Activated B cell treated with CpG ODN at 0.5 μM for 24 hours (primary cell): ENCODE measurements around the gene ZNF362. TPM values are rescaled to one million over a fixed set of nuclear protein-coding genes. Genes with fewer than 3 reads are reported as not detected.

Experiments
- ATAC-seq: fragments of 200-7000 bp; cut with Tn5 transposase; one replicate; pipeline ENCODE4 v1.10.0; 2021; ENCODE audit warnings: low read depth, mild to moderate bottlenecking, moderate library complexity
- CTCF ChIA-PET: fragments of 350-600 bp; sonication (Branson Sonifier 250); formaldehyde crosslinking; loops from one replicate; lab custom pipeline; 2021; ENCODE audit warnings: antibody characterized with exemption; lab: Charles Lee
- POLR2A ChIA-PET: fragments of 350-600 bp; sonication (Branson Sonifier 250); formaldehyde crosslinking; loops from one replicate; lab custom pipeline; 2021; ENCODE audit warnings: antibody characterized with exemption; lab: Charles Lee
- DNase-seq: peaks from one replicate; pipeline ENCODE4 v3.0.0; 2022
- H3K27ac Mint-ChIP-seq: one replicate; pipeline ENCODE4 v1.8.0; 2020; ENCODE audit warnings: mixed read lengths
- H3K27me3 Mint-ChIP-seq: one replicate; pipeline ENCODE4 v1.8.0; 2021; ENCODE audit warnings: mixed read lengths
- H3K36me3 Mint-ChIP-seq: one replicate; pipeline ENCODE4 v1.8.0; 2021; ENCODE audit warnings: low read depth, mixed read lengths
- H3K4me1 Mint-ChIP-seq: one replicate; pipeline ENCODE4 v1.8.0; 2021; ENCODE audit warnings: mixed read lengths
- H3K4me3 Mint-ChIP-seq: one replicate; pipeline ENCODE4 v1.8.0; 2020; ENCODE audit warnings: mild to moderate bottlenecking, mixed read lengths
- H3K9me3 Mint-ChIP-seq: one replicate; pipeline ENCODE4 v1.8.0; 2020; ENCODE audit warnings: mixed read lengths
- CTCF ChIP-seq: fragments of 200-600 bp; IDR thresholded peaks from one replicate; pipeline ENCODE4 v1.8.0; 2022; ENCODE audit warnings: antibody characterized with exemption, mild to moderate bottlenecking
- intact Hi-C: fragments of 100-400 bp; cut with micrococcal nuclease; formaldehyde crosslinking; loops from one replicate; pipeline ENCODE4 v1.15.1; 2024
- total RNA-seq: library from RNA; stranded (reverse); gene quantifications from 2 replicates; pipeline ENCODE4 v1.2.3, GENCODE V29; 2022

Gene ZNF362
- total RNA-seq, 1 donor from 2014 or later = 17.7 TPM

- DNase-seq = no peak
- peak overlapping the region; percentile 54 for H3K27ac Mint-ChIP-seq
- ChIA-PET CTCF (interaction anchor here (1.1 to 1.3 kb wide), 2 partner anchors 54 to 122 kb away, joined by 3 read pairs; no protein-coding TSS in a partner anchor), POLR2A (interaction anchor here (0.6 to 1.6 kb wide), 7 partner anchors 13 to 698 kb away, joined by 3 to 11 read pairs (median 3); partner anchors contain the start of genes RBBP4 and TRIM62)
- H3K4me3 Mint-ChIP-seq = peak overlapping the region; percentile 93
- peaks cover 6% of the 10 kb centered on the region for H3K36me3 Mint-ChIP-seq
- intact Hi-C loops = loop anchor here (5.0 kb wide), 3 partner anchors 92 to 1843 kb away; partner anchors contain the start of genes SFPQ, ZNF362 and ZSCAN20
- no peak for TF ChIP-seq CTCF
- peaks cover 38% of the 10 kb centered on the region for H3K4me1 Mint-ChIP-seq
- H3K9me3 Mint-ChIP-seq = no peaks in the 10 kb centered on the region
- no peaks in the 10 kb centered on the region for H3K27me3 Mint-ChIP-seq
- ATAC-seq = peak; percentile 33
Measured at GRCh38 chr1:33349081-33349759, 92.9 kb downstream of the ZNF362 start.

- no peaks in the 10 kb centered on the region for H3K9me3 Mint-ChIP-seq
- DNase-seq (peak; percentile 77), ATAC-seq (peak; percentile 88)
- ChIA-PET CTCF (interaction anchor here (1.1 to 1.3 kb wide), 2 partner anchors 54 to 121 kb away, joined by 3 read pairs; no protein-coding TSS in a partner anchor), POLR2A (interaction anchor here (0.6 to 1.6 kb wide), 7 partner anchors 13 to 699 kb away, joined by 3 to 11 read pairs (median 3); partner anchors contain the start of genes RBBP4 and TRIM62)
- H3K27me3 Mint-ChIP-seq = no peaks in the 10 kb centered on the region
- peaks cover 37% of the 10 kb centered on the region for H3K4me1 Mint-ChIP-seq
- no peak for TF ChIP-seq CTCF
- intact Hi-C loops = loop anchor here (1.0 to 5.0 kb wide), 8 partner anchors 17 to 1842 kb away; partner anchors contain the start of genes PHC2, SFPQ, ZNF362 and ZSCAN20
- H3K36me3 Mint-ChIP-seq = peaks cover 5% of the 10 kb centered on the region
- peak overlapping the region; percentile 91 for H3K4me3 Mint-ChIP-seq
- peak overlapping the region; percentile 93 for H3K27ac Mint-ChIP-seq
Measured at GRCh38 chr1:33349778-33350610, 93.7 kb downstream of the ZNF362 start.

Other genes starting within 250 kb of the ZNF362 start
- gene AK2, start 219.6 kb upstream of the ZNF362 start, total RNA-seq = 156 and 162 TPM in 2 replicates
- 0.82 and 0.93 TPM in 2 replicates for gene AZIN2, start 175.3 kb upstream of the ZNF362 start, total RNA-seq
- gene TRIM62, start 74.4 kb upstream of the ZNF362 start, total RNA-seq = 10.1 and 10.9 TPM in 2 replicates
- gene A3GALT2, start 64.6 kb downstream of the ZNF362 start, total RNA-seq = not detected in 2 replicates
- 16.4 and 18.1 TPM in 2 replicates for gene PHC2, start 174.6 kb downstream of the ZNF362 start, total RNA-seq
- 3.6 and 3.7 TPM in 2 replicates for gene ZSCAN20, start 216.2 kb downstream of the ZNF362 start, total RNA-seq